Tibial artery (tissue), 4 donors: ENCODE data around the gene FOXG1.

Experiments used
- DNase-seq, 2 donors: peaks; one replicate each; pipeline ENCODE4 v3.0.0-alpha.2; 2019
- H3K27ac ChIP-seq, 2 donors: fragments of 200-600 bp; sonication (generic) in 1 of 2; 1 replicate in 1 of 2; 2 replicates in 1 of 2; pipeline ENCODE4 v1.5.1; 2018 to 2019; ENCODE audit warnings: mild to moderate bottlenecking in 1 of 2
- H3K27me3 ChIP-seq, 2 donors: fragments of 200-600 bp; sonication (generic) in 1 of 2; one replicate each; pipeline versions ENCODE4 v1.5.1 to v1.6.0; 2016 to 2019
- H3K36me3 ChIP-seq, 3 donors: fragments of 200-600 bp; sonication (generic) in 2 of 3; one replicate each; pipeline ENCODE4 v1.5.1; 2016 to 2019; ENCODE audit warnings: mild to moderate bottlenecking in 2 of 3
- H3K4me1 ChIP-seq, 4 donors: fragments of 200-600 bp; sonication (generic) in 2 of 4; 1 replicate in 3 of 4; 2 replicates in 1 of 4; pipeline ENCODE4 v1.5.1; 2016 to 2019
- H3K4me3 ChIP-seq, 2 donors: fragments of 200-600 bp; sonication (generic) in 1 of 2; 1 replicate in 1 of 2; 2 replicates in 1 of 2; pipeline ENCODE4 v1.5.1; 2018 to 2019; ENCODE audit warnings: mild to moderate bottlenecking in 2 of 2
- H3K9me3 ChIP-seq, 3 donors: fragments of 200-600 bp; sonication (generic) in 1 of 3; one replicate each; pipeline ENCODE4 v1.5.1; 2016 to 2019
- CTCF ChIP-seq, 2 experiments: fragments of 200-600 bp in 1 of 2; fragments of 450-650 bp in 1 of 2; IDR thresholded peaks; one replicate each; pipeline ENCODE4 v1.5.1; 2017 to 2019; ENCODE audit warnings: antibody characterized with exemption in 2 of 2, mild to moderate bottlenecking in 1 of 2, moderate library complexity in 1 of 2
- intact Hi-C: fragments of 100-400 bp; cut with DNase I; formaldehyde crosslinking; loops from one replicate; pipeline ENCODE4 v1.15.0; 2023; ENCODE audit warnings: low total_unique reads

Gene FOXG1

GRCh38 chr14:28807518-28807917 lies 40.9 kb downstream of the FOXG1 start:
- no peaks in the 10 kb centered on the region for H3K9me3 ChIP-seq
- H3K27me3 ChIP-seq = no peaks in the 10 kb centered on the region
- no peaks in the 10 kb centered on the region for H3K36me3 ChIP-seq
- no peak for DNase-seq
- no peak for TF ChIP-seq CTCF (IDR thresholded peaks at IDR 0.05)
- no peak overlapping the region for H3K4me3 ChIP-seq
- no peaks in the 10 kb centered on the region for H3K4me1 ChIP-seq
- H3K27ac ChIP-seq = no peak overlapping the region
- intact Hi-C loops = no loop called here

- Histone ChIP-seq H3K4me3 (no peak overlapping the region), H3K9me3 (no peaks in the 10 kb centered on the region), H3K4me1 (no peaks in the 10 kb centered on the region), H3K36me3 (no peaks in the 10 kb centered on the region), H3K27me3 (no peaks in the 10 kb centered on the region), H3K27ac (no peak overlapping the region)
- intact Hi-C loops = no loop called here
- no peak for DNase-seq
- TF ChIP-seq CTCF (IDR thresholded peaks at IDR 0.05) = no peak
Observed at GRCh38 chr14:28813810-28814209, 47.2 kb downstream of the FOXG1 start.
